ENCODE measurements around the gene LRRC31.

- no peak for TF ChIP-seq CSDC2 (CRISPR knock-in tag; IDR thresholded peaks at IDR 0.05)
- TF ChIP-seq, protein P1, sequence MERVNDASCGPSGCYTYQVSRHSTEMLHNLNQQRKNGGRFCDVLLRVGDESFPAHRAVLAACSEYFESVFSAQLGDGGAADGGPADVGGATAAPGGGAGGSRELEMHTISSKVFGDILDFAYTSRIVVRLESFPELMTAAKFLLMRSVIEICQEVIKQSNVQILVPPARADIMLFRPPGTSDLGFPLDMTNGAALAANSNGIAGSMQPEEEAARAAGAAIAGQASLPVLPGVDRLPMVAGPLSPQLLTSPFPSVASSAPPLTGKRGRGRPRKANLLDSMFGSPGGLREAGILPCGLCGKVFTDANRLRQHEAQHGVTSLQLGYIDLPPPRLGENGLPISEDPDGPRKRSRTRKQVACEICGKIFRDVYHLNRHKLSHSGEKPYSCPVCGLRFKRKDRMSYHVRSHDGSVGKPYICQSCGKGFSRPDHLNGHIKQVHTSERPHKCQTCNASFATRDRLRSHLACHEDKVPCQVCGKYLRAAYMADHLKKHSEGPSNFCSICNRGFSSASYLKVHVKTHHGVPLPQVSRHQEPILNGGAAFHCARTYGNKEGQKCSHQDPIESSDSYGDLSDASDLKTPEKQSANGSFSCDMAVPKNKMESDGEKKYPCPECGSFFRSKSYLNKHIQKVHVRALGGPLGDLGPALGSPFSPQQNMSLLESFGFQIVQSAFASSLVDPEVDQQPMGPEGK (CRISPR knock-in tag; IDR thresholded peaks at IDR 0.05; ENCODE audit: borderline replicate concordance): no peak
- TF ChIP-seq OSR1 (CRISPR knock-in tag; IDR thresholded peaks at IDR 0.05): no peak
- TF ChIP-seq ARNTL (CRISPR knock-in tag; IDR thresholded peaks at IDR 0.05; ENCODE audit: borderline replicate concordance, low read depth): no peak
- TF ChIP-seq GLIS3 (CRISPR knock-in tag; IDR thresholded peaks at IDR 0.05): no peak
- TF ChIP-seq RARB (CRISPR knock-in tag; IDR thresholded peaks at IDR 0.05): no peak
- no peak for TF ChIP-seq SNAI2 (CRISPR knock-in tag; IDR thresholded peaks at IDR 0.05)
- no peak for TF ChIP-seq TCF4 (CRISPR knock-in tag; IDR thresholded peaks at IDR 0.05; ENCODE audit: borderline replicate concordance)
- TF ChIP-seq, protein P2, sequence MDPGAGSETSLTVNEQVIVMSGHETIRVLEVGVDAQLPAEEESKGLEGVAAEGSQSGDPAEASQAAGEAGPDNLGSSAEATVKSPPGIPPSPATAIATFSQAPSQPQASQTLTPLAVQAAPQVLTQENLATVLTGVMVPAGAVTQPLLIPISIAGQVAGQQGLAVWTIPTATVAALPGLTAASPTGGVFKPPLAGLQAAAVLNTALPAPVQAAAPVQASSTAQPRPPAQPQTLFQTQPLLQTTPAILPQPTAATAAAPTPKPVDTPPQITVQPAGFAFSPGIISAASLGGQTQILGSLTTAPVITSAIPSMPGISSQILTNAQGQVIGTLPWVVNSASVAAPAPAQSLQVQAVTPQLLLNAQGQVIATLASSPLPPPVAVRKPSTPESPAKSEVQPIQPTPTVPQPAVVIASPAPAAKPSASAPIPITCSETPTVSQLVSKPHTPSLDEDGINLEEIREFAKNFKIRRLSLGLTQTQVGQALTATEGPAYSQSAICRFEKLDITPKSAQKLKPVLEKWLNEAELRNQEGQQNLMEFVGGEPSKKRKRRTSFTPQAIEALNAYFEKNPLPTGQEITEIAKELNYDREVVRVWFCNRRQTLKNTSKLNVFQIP (CRISPR knock-in tag; IDR thresholded peaks at IDR 0.05; ENCODE audit: borderline replicate concordance, low read depth): no peak
Measured at GRCh38 chr3:169813757-169814517, 55.8 kb downstream of the LRRC31 start.
